ENCODE data around the gene FGFR1OP2.
"Not testable (repeated sequence)": the region's sequence is repeated elsewhere in the genome, so short reads cannot be mapped to it uniquely, and the experiment has no call there.

The FGFR1OP2 gene

GRCh38 chr12:26935636-26936378 is 2.5 kb upstream of the FGFR1OP2 start:
- peaks cover 31% of the 10 kb centered on the region for H3K4me1 ChIP-seq (ENCODE audit: insufficient read depth, low read length)
- peak overlapping the region; percentile 87 for H3K4me3 ChIP-seq (ENCODE audit: low read length)
- H3K36me3 ChIP-seq (ENCODE audit: insufficient read depth, low read length): no peaks in the 10 kb centered on the region
- no peaks in the 10 kb centered on the region for H3K27me3 ChIP-seq (ENCODE audit: insufficient read depth, low read length)
- no peaks in the 10 kb centered on the region for H3K9me3 ChIP-seq (ENCODE audit: low read length)
- H2AFZ ChIP-seq (ENCODE audit: low read depth, low read length): no peak overlapping the region

GRCh38 chr12:26936559-26937442 is 1.5 kb upstream of the FGFR1OP2 start:
- no peaks in the 10 kb centered on the region for H3K27me3 ChIP-seq (ENCODE audit: insufficient read depth, low read length)
- H3K36me3 ChIP-seq (ENCODE audit: insufficient read depth, low read length): no peaks in the 10 kb centered on the region
- H3K4me3 ChIP-seq (ENCODE audit: low read length): peak overlapping the region; percentile 87
- H3K4me1 ChIP-seq (ENCODE audit: insufficient read depth, low read length): peaks cover 37% of the 10 kb centered on the region
- no peaks in the 10 kb centered on the region for H3K9me3 ChIP-seq (ENCODE audit: low read length)
- H2AFZ ChIP-seq (ENCODE audit: low read depth, low read length): peak overlapping the region; percentile 29

GRCh38 chr12:26937443-26937862 is 817 bp upstream of the FGFR1OP2 start:
- Histone ChIP-seq H2AFZ (ENCODE audit: low read depth, low read length) (peak overlapping the region; percentile 29), H3K36me3 (ENCODE audit: insufficient read depth, low read length) (no peaks in the 10 kb centered on the region), H3K27me3 (ENCODE audit: insufficient read depth, low read length) (no peaks in the 10 kb centered on the region), H3K4me1 (ENCODE audit: insufficient read depth, low read length) (peaks cover 37% of the 10 kb centered on the region), H3K9me3 (ENCODE audit: low read length) (no peaks in the 10 kb centered on the region), H3K4me3 (ENCODE audit: low read length) (peak overlapping the region; percentile 87)

- Histone ChIP-seq H2AFZ (ENCODE audit: low read depth, low read length) (peak overlapping the region; percentile 50), H3K9me3 (ENCODE audit: low read length) (no peaks in the 10 kb centered on the region), H3K4me1 (ENCODE audit: insufficient read depth, low read length) (peaks cover 37% of the 10 kb centered on the region), H3K27me3 (ENCODE audit: insufficient read depth, low read length) (no peaks in the 10 kb centered on the region), H3K36me3 (ENCODE audit: insufficient read depth, low read length) (no peaks in the 10 kb centered on the region), H3K4me3 (ENCODE audit: low read length) (peak overlapping the region; percentile 87)
Measured at GRCh38 chr12:26938701-26939062, 412 bp downstream of the FGFR1OP2 start.

GRCh38 chr12:26939192-26939832 is 1.0 kb downstream of the FGFR1OP2 start:
- Histone ChIP-seq H3K9me3 (ENCODE audit: low read length) (no peaks in the 10 kb centered on the region), H3K36me3 (ENCODE audit: insufficient read depth, low read length) (no peaks in the 10 kb centered on the region), H3K27me3 (ENCODE audit: insufficient read depth, low read length) (no peaks in the 10 kb centered on the region), H3K4me3 (ENCODE audit: low read length) (peak overlapping the region; percentile 87), H2AFZ (ENCODE audit: low read depth, low read length) (no peak overlapping the region), H3K4me1 (ENCODE audit: insufficient read depth, low read length) (peaks cover 37% of the 10 kb centered on the region)

GRCh38 chr12:26939953-26940352 is 1.7 kb downstream of the FGFR1OP2 start:
- Histone ChIP-seq H3K27me3 (ENCODE audit: insufficient read depth, low read length) (no peaks in the 10 kb centered on the region), H3K4me3 (ENCODE audit: low read length) (peak overlapping the region; percentile 87), H3K4me1 (ENCODE audit: insufficient read depth, low read length) (peaks cover 36% of the 10 kb centered on the region)

GRCh38 chr12:26940516-26941214 is 2.4 kb downstream of the FGFR1OP2 start:
- no peaks in the 10 kb centered on the region for H3K9me3 ChIP-seq (ENCODE audit: low read length)
- no peaks in the 10 kb centered on the region for H3K27me3 ChIP-seq (ENCODE audit: insufficient read depth, low read length)
- no peak overlapping the region for H3K4me3 ChIP-seq (ENCODE audit: low read length)
- H3K36me3 ChIP-seq (ENCODE audit: insufficient read depth, low read length): no peaks in the 10 kb centered on the region
- H2AFZ ChIP-seq (ENCODE audit: low read depth, low read length): no peak overlapping the region
- H3K4me1 ChIP-seq (ENCODE audit: insufficient read depth, low read length): peaks cover 35% of the 10 kb centered on the region

More at GRCh38 chr12:26939953-26940352, 1.7 kb downstream of the FGFR1OP2 start:
- Histone ChIP-seq H3K36me3 (ENCODE audit: insufficient read depth, low read length) (no peaks in the 10 kb centered on the region), H2AFZ (ENCODE audit: low read depth, low read length) (no peak overlapping the region), H3K9me3 (ENCODE audit: low read length) (no peaks in the 10 kb centered on the region)

- H3K4me3 ChIP-seq (ENCODE audit: low read length): no peak overlapping the region
- H2AFZ ChIP-seq (ENCODE audit: low read depth, low read length): no peak overlapping the region
- no peaks in the 10 kb centered on the region for H3K9me3 ChIP-seq (ENCODE audit: low read length)
- no peaks in the 10 kb centered on the region for H3K27me3 ChIP-seq (ENCODE audit: insufficient read depth, low read length)
- peaks cover 30% of the 10 kb centered on the region for H3K4me1 ChIP-seq (ENCODE audit: insufficient read depth, low read length)
- H3K36me3 ChIP-seq (ENCODE audit: insufficient read depth, low read length): no peaks in the 10 kb centered on the region
Measured at GRCh38 chr12:26941215-26941594, 2.9 kb downstream of the FGFR1OP2 start.

GRCh38 chr12:26948309-26948708 is 10.0 kb downstream of the FGFR1OP2 start:
- peaks cover 2% of the 10 kb centered on the region for H3K9me3 ChIP-seq (ENCODE audit: low read length)
- no peaks in the 10 kb centered on the region for H3K27me3 ChIP-seq (ENCODE audit: insufficient read depth, low read length)
- no peaks in the 10 kb centered on the region for H3K4me1 ChIP-seq (ENCODE audit: insufficient read depth, low read length)
- H3K4me3 ChIP-seq (ENCODE audit: low read length): no peak overlapping the region
- no peaks in the 10 kb centered on the region for H3K36me3 ChIP-seq (ENCODE audit: insufficient read depth, low read length)
- no peak overlapping the region for H2AFZ ChIP-seq (ENCODE audit: low read depth, low read length)

GRCh38 chr12:26953447-26953846 is 15.2 kb downstream of the FGFR1OP2 start:
- no peaks in the 10 kb centered on the region for H3K4me1 ChIP-seq (ENCODE audit: insufficient read depth, low read length)
- peaks cover 21% of the 10 kb centered on the region for H3K36me3 ChIP-seq (ENCODE audit: insufficient read depth, low read length)
- peaks cover under 1% of the 10 kb centered on the region for H3K9me3 ChIP-seq (ENCODE audit: low read length)
- no peak overlapping the region for H3K4me3 ChIP-seq (ENCODE audit: low read length)
- no peak overlapping the region for H2AFZ ChIP-seq (ENCODE audit: low read depth, low read length)
- H3K27me3 ChIP-seq (ENCODE audit: insufficient read depth, low read length): no peaks in the 10 kb centered on the region

GRCh38 chr12:26954027-26954426 is 15.8 kb downstream of the FGFR1OP2 start:
- Histone ChIP-seq H3K9me3 (ENCODE audit: low read length) (no peaks in the 10 kb centered on the region), H3K27me3 (ENCODE audit: insufficient read depth, low read length) (no peaks in the 10 kb centered on the region), H3K36me3 (ENCODE audit: insufficient read depth, low read length) (peaks cover 22% of the 10 kb centered on the region), H2AFZ (ENCODE audit: low read depth, low read length) (no peak overlapping the region), H3K4me1 (ENCODE audit: insufficient read depth, low read length) (no peaks in the 10 kb centered on the region), H3K4me3 (ENCODE audit: low read length) (no peak overlapping the region)

GRCh38 chr12:26961391-26961790 is 23.1 kb downstream of the FGFR1OP2 start:
- H3K27me3 ChIP-seq (ENCODE audit: insufficient read depth, low read length); H3K4me3 ChIP-seq (ENCODE audit: low read length); H2AFZ ChIP-seq (ENCODE audit: low read depth, low read length); H3K9me3 ChIP-seq (ENCODE audit: low read length); H3K4me1 ChIP-seq (ENCODE audit: insufficient read depth, low read length): not testable (repeated sequence)
- H3K36me3 ChIP-seq (ENCODE audit: insufficient read depth, low read length): peaks cover 47% of the 10 kb centered on the region

Data from neuron (in vitro differentiated cells).